ENCODE data around the gene GPR50.

GPR50 gene

DNA sequence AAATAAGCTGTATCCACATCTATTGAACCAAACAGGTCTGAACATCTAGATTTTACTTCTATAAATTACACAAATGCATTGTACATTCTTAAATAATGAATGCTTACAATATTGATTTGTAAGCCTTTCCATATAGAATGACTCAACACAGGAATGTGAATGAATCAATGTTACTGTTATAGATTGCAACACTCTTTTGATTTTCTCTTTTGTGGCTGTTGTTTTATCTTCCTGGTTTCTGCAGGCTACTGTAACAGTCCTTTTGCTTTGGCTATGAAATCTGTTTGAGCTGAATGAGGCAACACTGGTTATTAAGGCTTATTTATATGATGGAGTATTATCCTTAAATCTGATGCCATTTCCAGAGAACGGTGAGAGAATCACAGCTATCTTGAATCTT, 49.5 kb downstream of the GPR50 start:
- no peak for TF ChIP-seq OSR1 (CRISPR knock-in tag; IDR thresholded peaks at IDR 0.05)
- no peak for TF ChIP-seq POU6F1 (CRISPR knock-in tag; IDR thresholded peaks at IDR 0.05; ENCODE audit: borderline replicate concordance, low read depth)
- no peak for TF ChIP-seq TCF4 (CRISPR knock-in tag; IDR thresholded peaks at IDR 0.05; ENCODE audit: borderline replicate concordance)
- TF ChIP-seq ZNF70 (CRISPR knock-in tag; IDR thresholded peaks at IDR 0.05): no peak
- TF ChIP-seq PATZ1 (CRISPR knock-in tag; IDR thresholded peaks at IDR 0.05; ENCODE audit: borderline replicate concordance): no peak
- no peak for TF ChIP-seq TOX (CRISPR knock-in tag; IDR thresholded peaks at IDR 0.05; ENCODE audit: borderline replicate concordance)
- TF ChIP-seq RARB (CRISPR knock-in tag; IDR thresholded peaks at IDR 0.05): no peak
- no peak for TF ChIP-seq ISL1 (CRISPR knock-in tag; IDR thresholded peaks at IDR 0.05)
- TF ChIP-seq ZNF565 (CRISPR knock-in tag; conservative IDR thresholded peaks at IDR 0.05; ENCODE audit: low read depth): no peak
- no peak for TF ChIP-seq ZNF8 (CRISPR knock-in tag; IDR thresholded peaks at IDR 0.05)
- no peak for TF ChIP-seq SNAI2 (CRISPR knock-in tag; IDR thresholded peaks at IDR 0.05)
- no peak for TF ChIP-seq ESRRG (CRISPR knock-in tag; IDR thresholded peaks at IDR 0.05)
- no peak for TF ChIP-seq CREB5 (CRISPR knock-in tag; IDR thresholded peaks at IDR 0.05; ENCODE audit: low read depth)
- no peak for TF ChIP-seq ARNTL (CRISPR knock-in tag; IDR thresholded peaks at IDR 0.05; ENCODE audit: borderline replicate concordance, low read depth)
- TF ChIP-seq, protein P1, sequence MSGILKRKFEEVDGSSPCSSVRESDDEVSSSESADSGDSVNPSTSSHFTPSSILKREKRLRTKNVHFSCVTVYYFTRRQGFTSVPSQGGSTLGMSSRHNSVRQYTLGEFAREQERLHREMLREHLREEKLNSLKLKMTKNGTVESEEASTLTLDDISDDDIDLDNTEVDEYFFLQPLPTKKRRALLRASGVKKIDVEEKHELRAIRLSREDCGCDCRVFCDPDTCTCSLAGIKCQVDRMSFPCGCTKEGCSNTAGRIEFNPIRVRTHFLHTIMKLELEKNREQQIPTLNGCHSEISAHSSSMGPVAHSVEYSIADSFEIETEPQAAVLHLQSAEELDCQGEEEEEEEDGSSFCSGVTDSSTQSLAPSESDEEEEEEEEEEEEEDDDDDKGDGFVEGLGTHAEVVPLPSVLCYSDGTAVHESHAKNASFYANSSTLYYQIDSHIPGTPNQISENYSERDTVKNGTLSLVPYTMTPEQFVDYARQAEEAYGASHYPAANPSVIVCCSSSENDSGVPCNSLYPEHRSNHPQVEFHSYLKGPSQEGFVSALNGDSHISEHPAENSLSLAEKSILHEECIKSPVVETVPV (CRISPR knock-in tag; IDR thresholded peaks at IDR 0.05): no peak
- no peak for TF ChIP-seq CSDC2 (CRISPR knock-in tag; IDR thresholded peaks at IDR 0.05)
- TF ChIP-seq ZFP30 (CRISPR knock-in tag; IDR thresholded peaks at IDR 0.05): no peak
- no peak for TF ChIP-seq ZC3H10 (CRISPR knock-in tag; IDR thresholded peaks at IDR 0.05)
- TF ChIP-seq BACH2 (CRISPR knock-in tag; IDR thresholded peaks at IDR 0.05; ENCODE audit: borderline replicate concordance): no peak
- no peak for ATAC-seq

GRCh38 chrX:151226941-151227340, 50.6 kb downstream of the GPR50 start:
- ATAC-seq: no peak
- TF ChIP-seq SNAI2 (CRISPR knock-in tag; IDR thresholded peaks at IDR 0.05): no peak
- TF ChIP-seq ISL1 (CRISPR knock-in tag; IDR thresholded peaks at IDR 0.05): no peak
- TF ChIP-seq POU6F1 (CRISPR knock-in tag; IDR thresholded peaks at IDR 0.05; ENCODE audit: borderline replicate concordance, low read depth): no peak
- no peak for TF ChIP-seq BACH2 (CRISPR knock-in tag; IDR thresholded peaks at IDR 0.05; ENCODE audit: borderline replicate concordance)
- TF ChIP-seq, protein P2, sequence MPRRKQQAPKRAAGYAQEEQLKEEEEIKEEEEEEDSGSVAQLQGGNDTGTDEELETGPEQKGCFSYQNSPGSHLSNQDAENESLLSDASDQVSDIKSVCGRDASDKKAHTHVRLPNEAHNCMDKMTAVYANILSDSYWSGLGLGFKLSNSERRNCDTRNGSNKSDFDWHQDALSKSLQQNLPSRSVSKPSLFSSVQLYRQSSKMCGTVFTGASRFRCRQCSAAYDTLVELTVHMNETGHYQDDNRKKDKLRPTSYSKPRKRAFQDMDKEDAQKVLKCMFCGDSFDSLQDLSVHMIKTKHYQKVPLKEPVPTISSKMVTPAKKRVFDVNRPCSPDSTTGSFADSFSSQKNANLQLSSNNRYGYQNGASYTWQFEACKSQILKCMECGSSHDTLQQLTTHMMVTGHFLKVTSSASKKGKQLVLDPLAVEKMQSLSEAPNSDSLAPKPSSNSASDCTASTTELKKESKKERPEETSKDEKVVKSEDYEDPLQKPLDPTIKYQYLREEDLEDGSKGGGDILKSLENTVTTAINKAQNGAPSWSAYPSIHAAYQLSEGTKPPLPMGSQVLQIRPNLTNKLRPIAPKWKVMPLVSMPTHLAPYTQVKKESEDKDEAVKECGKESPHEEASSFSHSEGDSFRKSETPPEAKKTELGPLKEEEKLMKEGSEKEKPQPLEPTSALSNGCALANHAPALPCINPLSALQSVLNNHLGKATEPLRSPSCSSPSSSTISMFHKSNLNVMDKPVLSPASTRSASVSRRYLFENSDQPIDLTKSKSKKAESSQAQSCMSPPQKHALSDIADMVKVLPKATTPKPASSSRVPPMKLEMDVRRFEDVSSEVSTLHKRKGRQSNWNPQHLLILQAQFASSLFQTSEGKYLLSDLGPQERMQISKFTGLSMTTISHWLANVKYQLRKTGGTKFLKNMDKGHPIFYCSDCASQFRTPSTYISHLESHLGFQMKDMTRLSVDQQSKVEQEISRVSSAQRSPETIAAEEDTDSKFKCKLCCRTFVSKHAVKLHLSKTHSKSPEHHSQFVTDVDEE (CRISPR knock-in tag; IDR thresholded peaks at IDR 0.05): no peak
- no peak for TF ChIP-seq ZC3H10 (CRISPR knock-in tag; IDR thresholded peaks at IDR 0.05)
- no peak for TF ChIP-seq ZNF70 (CRISPR knock-in tag; IDR thresholded peaks at IDR 0.05)
